Measurements from ENCODE around the gene MAD1L1.

DNA sequence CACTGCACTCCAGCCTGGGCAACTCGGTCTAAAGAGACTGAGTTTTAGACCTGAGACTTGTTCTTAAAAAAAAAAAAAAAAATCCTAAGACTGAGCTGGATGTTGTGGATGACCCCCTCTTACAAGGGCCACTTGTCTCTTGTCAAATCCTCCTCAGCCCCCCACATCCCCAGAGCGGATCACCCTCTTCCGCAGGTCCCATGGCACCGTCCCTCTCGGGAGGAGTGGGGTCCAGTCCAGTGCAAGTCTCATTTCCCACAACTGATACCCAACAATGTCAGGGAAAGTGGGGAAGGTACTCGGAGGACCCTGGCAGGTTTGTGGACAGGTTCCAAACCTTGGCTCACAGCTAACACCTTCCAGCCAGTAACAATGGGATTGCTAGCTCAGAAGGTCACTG is 462.4 kb downstream of the MAD1L1 start:
- no peak for TF ChIP-seq POLR2A (IDR thresholded peaks at IDR 0.05)
- TF ChIP-seq, protein P1, sequence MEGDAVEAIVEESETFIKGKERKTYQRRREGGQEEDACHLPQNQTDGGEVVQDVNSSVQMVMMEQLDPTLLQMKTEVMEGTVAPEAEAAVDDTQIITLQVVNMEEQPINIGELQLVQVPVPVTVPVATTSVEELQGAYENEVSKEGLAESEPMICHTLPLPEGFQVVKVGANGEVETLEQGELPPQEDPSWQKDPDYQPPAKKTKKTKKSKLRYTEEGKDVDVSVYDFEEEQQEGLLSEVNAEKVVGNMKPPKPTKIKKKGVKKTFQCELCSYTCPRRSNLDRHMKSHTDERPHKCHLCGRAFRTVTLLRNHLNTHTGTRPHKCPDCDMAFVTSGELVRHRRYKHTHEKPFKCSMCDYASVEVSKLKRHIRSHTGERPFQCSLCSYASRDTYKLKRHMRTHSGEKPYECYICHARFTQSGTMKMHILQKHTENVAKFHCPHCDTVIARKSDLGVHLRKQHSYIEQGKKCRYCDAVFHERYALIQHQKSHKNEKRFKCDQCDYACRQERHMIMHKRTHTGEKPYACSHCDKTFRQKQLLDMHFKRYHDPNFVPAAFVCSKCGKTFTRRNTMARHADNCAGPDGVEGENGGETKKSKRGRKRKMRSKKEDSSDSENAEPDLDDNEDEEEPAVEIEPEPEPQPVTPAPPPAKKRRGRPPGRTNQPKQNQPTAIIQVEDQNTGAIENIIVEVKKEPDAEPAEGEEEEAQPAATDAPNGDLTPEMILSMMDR (IDR thresholded peaks at IDR 0.05): no peak
